GM12873 (cell line): ENCODE results near the gene KREMEN1.
A peak's percentile ranks its signal among the peaks of the same experiment; 100 is the strongest.

Experiments
- CTCF ChIP-seq: IDR thresholded peaks from 2 replicates; pipeline ENCODE4 v1.5.1; 2012; ENCODE audit warnings: low read depth, mild to moderate bottlenecking, moderate library complexity, low read length, control low read depth; ENCODE audit not compliant: insufficient read depth; ENCODE audit errors: missing control alignments

KREMEN1 gene

GRCh38 chr22:29040385-29041275 is 32.2 kb upstream of the KREMEN1 start:
- TF ChIP-seq CTCF = peak; percentile 96

- no peak for TF ChIP-seq CTCF
Measured at GRCh38 chr22:29041408-29041807, 31.4 kb upstream of the KREMEN1 start.

- TF ChIP-seq CTCF = no peak
Measured at GRCh38 chr22:29043906-29044575, 28.8 kb upstream of the KREMEN1 start.

GRCh38 chr22:29044657-29045176 is 28.1 kb upstream of the KREMEN1 start:
- no peak for TF ChIP-seq CTCF

GRCh38 chr22:29048822-29049654 is 23.8 kb upstream of the KREMEN1 start:
- no peak for TF ChIP-seq CTCF

GRCh38 chr22:29049655-29050263 is 23.1 kb upstream of the KREMEN1 start:
- TF ChIP-seq CTCF = no peak
